RWPE2 (cell line): ENCODE results near the gene STK32C.

Experiments
- ATAC-seq: fragments of 200-7000 bp; cut with Tn5 transposase; 3 replicates; pipeline ENCODE4 v1.9.1; 2021; ENCODE audit warnings: low read depth
- DNase-seq: peaks from one replicate; pipeline ENCODE4 v3.0.0-alpha.2; 2020; ENCODE audit warnings: low spot score
- H3K27ac ChIP-seq: fragments of 450-650 bp; 2 replicates; pipeline ENCODE4 v1.5.1; 2017; ENCODE audit warnings: mild to moderate bottlenecking; ENCODE audit not compliant: poor library complexity, severe bottlenecking
- H3K27me3 ChIP-seq: fragments of 250-450 bp; sonication (Bioruptor Pico); 2 replicates; pipeline ENCODE4 v1.5.1; 2021; ENCODE audit warnings: mild to moderate bottlenecking, moderate library complexity; ENCODE audit not compliant: insufficient read depth, poor library complexity, severe bottlenecking
- H3K36me3 ChIP-seq: fragments of 250-450 bp; sonication (Bioruptor Pico); 2 replicates; pipeline ENCODE4 v1.5.1; 2020; ENCODE audit warnings: low read depth, mild to moderate bottlenecking, moderate library complexity
- H3K4me1 ChIP-seq: fragments of 250-450 bp; sonication (Bioruptor Pico); 2 replicates; pipeline ENCODE4 v1.5.1; 2021; ENCODE audit warnings: mild to moderate bottlenecking, moderate library complexity; ENCODE audit not compliant: insufficient read depth, poor library complexity, severe bottlenecking
- H3K4me3 ChIP-seq: fragments of 250-450 bp; sonication (Bioruptor Pico); 2 replicates; pipeline ENCODE4 v1.5.1; 2021; ENCODE audit warnings: mild to moderate bottlenecking, moderate library complexity; ENCODE audit not compliant: severe bottlenecking
- H3K9me3 ChIP-seq: fragments of 250-450 bp; sonication (Bioruptor Pico); 2 replicates; pipeline ENCODE4 v1.5.1; 2021; ENCODE audit warnings: mild to moderate bottlenecking, moderate library complexity; ENCODE audit not compliant: severe bottlenecking
- TF ChIP-seq, protein P1 (sequence below): fragments of 450-650 bp; IDR thresholded peaks from one replicate; pipeline ENCODE4 v1.5.1; 2017; ENCODE audit warnings: mild to moderate bottlenecking, moderate library complexity; ENCODE audit not compliant: poor library complexity, severe bottlenecking

STK32C gene

GRCh38 chr10:132168571-132169030 is 139.1 kb downstream of the STK32C start:
- ATAC-seq (no peak), DNase-seq (no peak)
- Histone ChIP-seq H3K27me3 (no peaks in the 10 kb centered on the region), H3K27ac (no peak overlapping the region), H3K36me3 (no peaks in the 10 kb centered on the region), H3K4me3 (no peak overlapping the region), H3K9me3 (no peaks in the 10 kb centered on the region), H3K4me1 (no peaks in the 10 kb centered on the region)
- TF ChIP-seq, protein P1, sequence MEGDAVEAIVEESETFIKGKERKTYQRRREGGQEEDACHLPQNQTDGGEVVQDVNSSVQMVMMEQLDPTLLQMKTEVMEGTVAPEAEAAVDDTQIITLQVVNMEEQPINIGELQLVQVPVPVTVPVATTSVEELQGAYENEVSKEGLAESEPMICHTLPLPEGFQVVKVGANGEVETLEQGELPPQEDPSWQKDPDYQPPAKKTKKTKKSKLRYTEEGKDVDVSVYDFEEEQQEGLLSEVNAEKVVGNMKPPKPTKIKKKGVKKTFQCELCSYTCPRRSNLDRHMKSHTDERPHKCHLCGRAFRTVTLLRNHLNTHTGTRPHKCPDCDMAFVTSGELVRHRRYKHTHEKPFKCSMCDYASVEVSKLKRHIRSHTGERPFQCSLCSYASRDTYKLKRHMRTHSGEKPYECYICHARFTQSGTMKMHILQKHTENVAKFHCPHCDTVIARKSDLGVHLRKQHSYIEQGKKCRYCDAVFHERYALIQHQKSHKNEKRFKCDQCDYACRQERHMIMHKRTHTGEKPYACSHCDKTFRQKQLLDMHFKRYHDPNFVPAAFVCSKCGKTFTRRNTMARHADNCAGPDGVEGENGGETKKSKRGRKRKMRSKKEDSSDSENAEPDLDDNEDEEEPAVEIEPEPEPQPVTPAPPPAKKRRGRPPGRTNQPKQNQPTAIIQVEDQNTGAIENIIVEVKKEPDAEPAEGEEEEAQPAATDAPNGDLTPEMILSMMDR: no peak

DNA sequence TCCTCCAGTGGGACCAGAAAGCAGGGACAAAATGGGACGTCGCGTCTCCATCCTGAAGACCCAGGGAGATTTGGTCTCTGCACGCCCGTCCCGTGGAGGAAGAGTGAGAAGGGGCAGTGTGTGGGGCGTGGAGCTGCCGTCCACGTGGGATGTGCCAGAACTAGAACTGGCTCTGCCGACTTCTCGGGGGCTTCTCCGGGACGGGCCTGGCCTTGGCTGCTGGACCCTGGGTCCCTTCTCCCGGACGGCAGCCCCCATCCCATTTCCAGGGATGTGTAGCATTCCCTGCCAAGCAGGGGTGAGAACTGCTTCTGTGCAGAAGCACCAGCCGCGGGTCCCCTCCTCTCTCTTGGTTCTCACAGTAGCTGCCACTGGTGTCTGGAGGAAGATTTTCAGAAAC is 139.8 kb downstream of the STK32C start:
- no peak for ATAC-seq
- Histone ChIP-seq H3K36me3 (no peaks in the 10 kb centered on the region), H3K4me1 (no peaks in the 10 kb centered on the region), H3K27ac (no peak overlapping the region), H3K4me3 (no peak overlapping the region), H3K27me3 (no peaks in the 10 kb centered on the region), H3K9me3 (no peaks in the 10 kb centered on the region)
- DNase-seq: no peak
- TF ChIP-seq, protein P1: no peak

GRCh38 chr10:132167041-132167674 is 140.6 kb downstream of the STK32C start:
- DNase-seq: no peak
- no peaks in the 10 kb centered on the region for H3K27me3 ChIP-seq
- no peak overlapping the region for H3K4me3 ChIP-seq
- ATAC-seq: no peak
- no peaks in the 10 kb centered on the region for H3K36me3 ChIP-seq
- TF ChIP-seq, protein P1: no peak
- no peak overlapping the region for H3K27ac ChIP-seq
- H3K4me1 ChIP-seq: no peaks in the 10 kb centered on the region
- no peaks in the 10 kb centered on the region for H3K9me3 ChIP-seq

GRCh38 chr10:132166216-132166950 is 141.4 kb downstream of the STK32C start:
- Histone ChIP-seq H3K9me3 (no peaks in the 10 kb centered on the region), H3K4me3 (no peak overlapping the region), H3K4me1 (no peaks in the 10 kb centered on the region), H3K27me3 (no peaks in the 10 kb centered on the region), H3K36me3 (no peaks in the 10 kb centered on the region), H3K27ac (no peak overlapping the region)
- no peak for DNase-seq
- TF ChIP-seq, protein P1: no peak
- no peak for ATAC-seq

DNA sequence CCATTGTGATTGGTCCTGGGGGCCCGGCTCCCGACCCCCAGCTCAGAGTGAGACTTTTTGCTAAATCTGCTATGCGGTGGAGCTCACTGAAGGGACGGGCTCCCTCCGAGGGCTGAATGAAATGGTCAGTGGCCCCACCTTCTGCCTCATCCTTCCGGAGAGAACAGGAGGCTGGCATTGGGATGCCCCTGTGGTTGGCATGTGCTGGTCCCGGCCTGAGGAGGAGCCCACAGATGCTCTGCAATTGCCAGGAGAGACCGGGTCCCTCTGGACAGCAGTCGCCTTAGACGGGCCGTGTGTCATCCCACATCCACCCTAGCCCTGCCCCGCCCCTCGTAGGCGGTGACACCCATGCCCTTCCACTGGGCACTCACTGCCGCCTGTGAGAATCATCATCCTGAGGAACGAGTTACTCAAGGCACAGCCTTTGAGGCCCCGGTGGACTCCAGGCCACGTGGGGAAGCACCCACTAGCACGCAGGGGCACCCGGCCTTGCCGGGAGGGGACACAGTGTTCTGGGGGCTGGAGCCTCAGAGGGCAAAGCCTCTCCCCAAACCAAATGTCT is 142.3 kb downstream of the STK32C start:
- Histone ChIP-seq H3K27ac (no peak overlapping the region), H3K27me3 (no peaks in the 10 kb centered on the region), H3K9me3 (no peaks in the 10 kb centered on the region), H3K4me3 (no peak overlapping the region), H3K4me1 (no peaks in the 10 kb centered on the region), H3K36me3 (no peaks in the 10 kb centered on the region)
- DNase-seq (no peak), ATAC-seq (no peak)
- TF ChIP-seq, protein P1: no peak
